ENCODE results near the gene SNED1. TPM values are rescaled to one million over a fixed set of nuclear protein-coding genes. Genes with fewer than 3 reads are reported as not detected.

Gene SNED1
- polyA plus RNA-seq, 2 donors: 3.3 to 3.6 TPM

GRCh38 chr2:241052677-241053360 is 54.4 kb downstream of the SNED1 start:
- no peaks in the 10 kb centered on the region for H3K27me3 ChIP-seq (ENCODE audit: control insufficient read depth in 1 of 2, insufficient read depth in 2 of 2, low read length in 2 of 2)
- H3K27ac ChIP-seq (ENCODE audit: low read depth in 2 of 2, low read length in 1 of 2): no peak overlapping the region
- no peaks in the 10 kb centered on the region for H3K4me1 ChIP-seq (ENCODE audit: control insufficient read depth in 2 of 2, insufficient read depth in 2 of 2, low read length in 1 of 2)
- WGBS, 2 donors: 89 to 93% methylated on average over 31 of the region's 31 CpGs
- no peaks in the 10 kb centered on the region for H3K9me3 ChIP-seq (ENCODE audit: control insufficient read depth in 2 of 2, insufficient read depth in 1 of 2, low read depth in 1 of 2, low read length in 1 of 2)
- H3K4me3 ChIP-seq (ENCODE audit: low read depth in 1 of 2, low read length in 2 of 2): no peak overlapping the region
- H3K36me3 ChIP-seq (ENCODE audit: control insufficient read depth in 2 of 2, insufficient read depth in 2 of 2, low read length in 1 of 2): peaks cover 0 to 26% of the 10 kb centered on the region in 2 donors

GRCh38 chr2:241053576-241054251 is 55.3 kb downstream of the SNED1 start:
- Histone ChIP-seq H3K27ac (ENCODE audit: low read depth in 2 of 2, low read length in 1 of 2) (no peak overlapping the region), H3K4me3 (ENCODE audit: low read depth in 1 of 2, low read length in 2 of 2) (no peak overlapping the region), H3K9me3 (ENCODE audit: control insufficient read depth in 2 of 2, insufficient read depth in 1 of 2, low read depth in 1 of 2, low read length in 1 of 2) (no peaks in the 10 kb centered on the region), H3K27me3 (ENCODE audit: control insufficient read depth in 1 of 2, insufficient read depth in 2 of 2, low read length in 2 of 2) (no peaks in the 10 kb centered on the region), H3K4me1 (ENCODE audit: control insufficient read depth in 2 of 2, insufficient read depth in 2 of 2, low read length in 1 of 2) (no peaks in the 10 kb centered on the region), H3K36me3 (ENCODE audit: control insufficient read depth in 2 of 2, insufficient read depth in 2 of 2, low read length in 1 of 2) (peaks cover 0 to 26% of the 10 kb centered on the region in 2 donors)
- 93 to 94% methylated on average over 8 of the region's 8 CpGs for WGBS, 2 donors

GRCh38 chr2:241061275-241061674 is 62.9 kb downstream of the SNED1 start:
- H3K36me3 ChIP-seq (ENCODE audit: control insufficient read depth in 2 of 2, insufficient read depth in 2 of 2, low read length in 1 of 2): no peaks in the 10 kb centered on the region
- 45 to 59% methylated on average over 6 of the region's 6 CpGs for WGBS, 2 donors
- no peaks in the 10 kb centered on the region for H3K9me3 ChIP-seq (ENCODE audit: control insufficient read depth in 2 of 2, insufficient read depth in 1 of 2, low read depth in 1 of 2, low read length in 1 of 2)
- H3K4me1 ChIP-seq (ENCODE audit: control insufficient read depth in 2 of 2, insufficient read depth in 2 of 2, low read length in 1 of 2): peaks cover 2 to 14% of the 10 kb centered on the region in 2 donors
- no peak overlapping the region for H3K4me3 ChIP-seq (ENCODE audit: low read depth in 1 of 2, low read length in 2 of 2)
- peak overlapping the region; percentile 65 to 79 for H3K27ac ChIP-seq (ENCODE audit: low read depth in 2 of 2, low read length in 1 of 2)
- no peaks in the 10 kb centered on the region for H3K27me3 ChIP-seq (ENCODE audit: control insufficient read depth in 1 of 2, insufficient read depth in 2 of 2, low read length in 2 of 2)

- Histone ChIP-seq H3K4me1 (ENCODE audit: control insufficient read depth in 2 of 2, insufficient read depth in 2 of 2, low read length in 1 of 2) (peaks cover 2 to 14% of the 10 kb centered on the region in 2 donors), H3K9me3 (ENCODE audit: control insufficient read depth in 2 of 2, insufficient read depth in 1 of 2, low read depth in 1 of 2, low read length in 1 of 2) (no peaks in the 10 kb centered on the region), H3K36me3 (ENCODE audit: control insufficient read depth in 2 of 2, insufficient read depth in 2 of 2, low read length in 1 of 2) (peaks cover 0 to 1% of the 10 kb centered on the region in 2 donors), H3K27ac (ENCODE audit: low read depth in 2 of 2, low read length in 1 of 2) (peak overlapping the region; percentile 75 to 79), H3K27me3 (ENCODE audit: control insufficient read depth in 1 of 2, insufficient read depth in 2 of 2, low read length in 2 of 2) (no peaks in the 10 kb centered on the region), H3K4me3 (ENCODE audit: low read depth in 1 of 2, low read length in 2 of 2) (peak overlapping the region; percentile 48 to 60)
- WGBS, 2 donors: 56 to 67% methylated on average over 15 of the region's 15 CpGs
Measured at GRCh38 chr2:241062389-241063092, 64.1 kb downstream of the SNED1 start.

- peaks cover 0 to 3% of the 10 kb centered on the region in 2 donors for H3K36me3 ChIP-seq (ENCODE audit: control insufficient read depth in 2 of 2, insufficient read depth in 2 of 2, low read length in 1 of 2)
- no peaks in the 10 kb centered on the region for H3K9me3 ChIP-seq (ENCODE audit: control insufficient read depth in 2 of 2, insufficient read depth in 1 of 2, low read depth in 1 of 2, low read length in 1 of 2)
- H3K4me3 ChIP-seq (ENCODE audit: low read depth in 1 of 2, low read length in 2 of 2): peak overlapping the region; percentile 48 to 60
- H3K27ac ChIP-seq (ENCODE audit: low read depth in 2 of 2, low read length in 1 of 2): peak overlapping the region; percentile 75 to 79
- no peaks in the 10 kb centered on the region for H3K27me3 ChIP-seq (ENCODE audit: control insufficient read depth in 1 of 2, insufficient read depth in 2 of 2, low read length in 2 of 2)
- 45 to 46% methylated on average over 13 of the region's 13 CpGs for WGBS, 2 donors
- peaks cover 2 to 14% of the 10 kb centered on the region in 2 donors for H3K4me1 ChIP-seq (ENCODE audit: control insufficient read depth in 2 of 2, insufficient read depth in 2 of 2, low read length in 1 of 2)
Measured at GRCh38 chr2:241063093-241063551, 64.7 kb downstream of the SNED1 start.

GRCh38 chr2:241063587-241063986 is 65.2 kb downstream of the SNED1 start:
- Histone ChIP-seq H3K9me3 (ENCODE audit: control insufficient read depth in 2 of 2, insufficient read depth in 1 of 2, low read depth in 1 of 2, low read length in 1 of 2) (no peaks in the 10 kb centered on the region), H3K27me3 (ENCODE audit: control insufficient read depth in 1 of 2, insufficient read depth in 2 of 2, low read length in 2 of 2) (no peaks in the 10 kb centered on the region), H3K36me3 (ENCODE audit: control insufficient read depth in 2 of 2, insufficient read depth in 2 of 2, low read length in 1 of 2) (peaks cover 0 to 3% of the 10 kb centered on the region in 2 donors), H3K4me3 (ENCODE audit: low read depth in 1 of 2, low read length in 2 of 2) (peak overlapping the region; percentile 48 to 60), H3K4me1 (ENCODE audit: control insufficient read depth in 2 of 2, insufficient read depth in 2 of 2, low read length in 1 of 2) (peaks cover 2 to 14% of the 10 kb centered on the region in 2 donors), H3K27ac (ENCODE audit: low read depth in 2 of 2, low read length in 1 of 2) (peak overlapping the region; percentile 56 to 75)
- 20 to 41% methylated on average over 4 to 8 of the region's 8 CpGs for WGBS, 2 donors

GRCh38 chr2:241064008-241064801 is 65.8 kb downstream of the SNED1 start:
- Histone ChIP-seq H3K9me3 (ENCODE audit: control insufficient read depth in 2 of 2, insufficient read depth in 1 of 2, low read depth in 1 of 2, low read length in 1 of 2) (no peaks in the 10 kb centered on the region), H3K4me1 (ENCODE audit: control insufficient read depth in 2 of 2, insufficient read depth in 2 of 2, low read length in 1 of 2) (peaks cover 2 to 14% of the 10 kb centered on the region in 2 donors), H3K36me3 (ENCODE audit: control insufficient read depth in 2 of 2, insufficient read depth in 2 of 2, low read length in 1 of 2) (peaks cover 0 to 6% of the 10 kb centered on the region in 2 donors), H3K27me3 (ENCODE audit: control insufficient read depth in 1 of 2, insufficient read depth in 2 of 2, low read length in 2 of 2) (no peaks in the 10 kb centered on the region), H3K4me3 (ENCODE audit: low read depth in 1 of 2, low read length in 2 of 2) (peak overlapping the region; percentile 48 to 60), H3K27ac (ENCODE audit: low read depth in 2 of 2, low read length in 1 of 2) (peak overlapping the region; percentile 56 to 75)
- WGBS, 2 donors: 24 to 29% methylated on average over 31 to 32 of the region's 32 CpGs

- Histone ChIP-seq H3K27me3 (ENCODE audit: control insufficient read depth in 1 of 2, insufficient read depth in 2 of 2, low read length in 2 of 2) (no peaks in the 10 kb centered on the region), H3K27ac (ENCODE audit: low read depth in 2 of 2, low read length in 1 of 2) (no peak overlapping the region), H3K36me3 (ENCODE audit: control insufficient read depth in 2 of 2, insufficient read depth in 2 of 2, low read length in 1 of 2) (peaks cover 0 to 8% of the 10 kb centered on the region in 2 donors), H3K9me3 (ENCODE audit: control insufficient read depth in 2 of 2, insufficient read depth in 1 of 2, low read depth in 1 of 2, low read length in 1 of 2) (no peaks in the 10 kb centered on the region), H3K4me3 (ENCODE audit: low read depth in 1 of 2, low read length in 2 of 2) (no peak overlapping the region), H3K4me1 (ENCODE audit: control insufficient read depth in 2 of 2, insufficient read depth in 2 of 2, low read length in 1 of 2) (peaks cover 2 to 14% of the 10 kb centered on the region in 2 donors)
- WGBS, 2 donors: 90 to 92% methylated on average over 23 of the region's 23 CpGs
Measured at GRCh38 chr2:241064802-241065354, 66.5 kb downstream of the SNED1 start.
